B cell (primary cell): ENCODE results near the gene SPIB. TPM values are rescaled to one million over a fixed set of nuclear protein-coding genes. Genes with fewer than 3 reads are reported as not detected.
"Not testable (repeated sequence)": the region's sequence is repeated elsewhere in the genome, so short reads cannot be mapped to it uniquely, and the experiment has no call there.

Experiments
- ATAC-seq: fragments of 200-7000 bp; cut with Tn5 transposase; one replicate; pipeline ENCODE4 v1.10.0; 2021; ENCODE audit warnings: low read depth, mild to moderate bottlenecking, moderate number of reproducible peaks, moderate library complexity
- CTCF ChIA-PET: fragments of 350-600 bp; sonication (Branson Sonifier 250); formaldehyde crosslinking; loops from one replicate; lab custom pipeline; 2021; ENCODE audit warnings: antibody characterized with exemption, inconsistent platforms; lab: Charles Lee
- POLR2A ChIA-PET: fragments of 350-600 bp; sonication (Branson Sonifier 250); formaldehyde crosslinking; loops from one replicate; lab custom pipeline; 2021; ENCODE audit warnings: antibody characterized with exemption; lab: Charles Lee
- DNase-seq: peaks from one replicate; pipeline ENCODE4 v3.0.0; 2013
- H2AFZ ChIP-seq: 2 replicates; pipeline ENCODE4 v1.6.1; 2012; ENCODE audit warnings: mild to moderate bottlenecking, low read depth, low read length; ENCODE audit not compliant: insufficient read depth, poor library complexity, severe bottlenecking
- H3K27ac ChIP-seq, 2 donors: 1 replicate in 1 of 2; 2 replicates in 1 of 2; pipeline ENCODE4 v1.5.1; 2012 to 2013; ENCODE audit warnings: low read length in 2 of 2, mild to moderate bottlenecking in 2 of 2, moderate library complexity in 1 of 2
- H3K27me3 ChIP-seq, 4 experiments: fragments of 200-600 bp in 1 of 4; sonication (generic) in 1 of 4; replicated peaks in 1 of 4; 1 replicate in 2 of 4; 2 replicates in 2 of 4; pipeline versions ENCODE4 v1.6.1 to v1.7.0; 2013 to 2016; ENCODE audit warnings: low read length in 3 of 4, mild to moderate bottlenecking in 2 of 4, mixed read lengths in 1 of 4, moderate library complexity in 1 of 4; ENCODE audit not compliant: insufficient read depth in 4 of 4, control insufficient read depth in 3 of 4; ENCODE audit errors: control extremely low read depth in 1 of 4
- H3K36me3 ChIP-seq, 2 experiments: replicated peaks in 1 of 2; 1 replicate in 1 of 2; 2 replicates in 1 of 2; pipeline versions ENCODE4 v1.6.1 to v1.7.1; 2013; ENCODE audit warnings: low read length in 1 of 2; ENCODE audit not compliant: insufficient read depth in 2 of 2, control insufficient read depth in 1 of 2; ENCODE audit errors: control extremely low read depth in 1 of 2, extremely low read depth in 1 of 2
- H3K4me1 ChIP-seq, 2 donors: fragments of 200-600 bp in 1 of 2; sonication (generic) in 1 of 2; 1 replicate in 1 of 2; 2 replicates in 1 of 2; pipeline versions ENCODE4 v1.5.1 to v1.6.1; 2013 to 2017; ENCODE audit warnings: low read length in 2 of 2; ENCODE audit not compliant: control insufficient read depth in 2 of 2, insufficient read depth in 2 of 2
- H3K4me2 ChIP-seq: replicated peaks from 2 replicates; pipeline ENCODE3; 2012; ENCODE audit warnings: mild to moderate bottlenecking, low read depth, low read length; ENCODE audit not compliant: poor library complexity, severe bottlenecking
- H3K4me3 ChIP-seq, 5 experiments: fragments of 200-600 bp in 1 of 5; sonication (generic) in 1 of 5; 1 replicate in 3 of 5; 2 replicates in 2 of 5; pipeline versions ENCODE4 v1.5.1 to v1.7.0; 2011 to 2016; ENCODE audit warnings: low read length in 4 of 5, mild to moderate bottlenecking in 4 of 5, low read depth in 2 of 5, control low read depth in 1 of 5, moderate library complexity in 1 of 5; ENCODE audit not compliant: insufficient read depth in 1 of 5; ENCODE audit errors: control extremely low read depth in 1 of 5, extremely low read depth in 1 of 5
- H3K79me2 ChIP-seq: fragments of 200-600 bp; sonication (generic); one replicate; pipeline ENCODE4 v1.6.0; 2016; ENCODE audit warnings: low read length; ENCODE audit not compliant: control insufficient read depth, insufficient read depth
- H3K9ac ChIP-seq: fragments of 200-600 bp; sonication (generic); 2 replicates; pipeline ENCODE4 v1.6.1; 2017; ENCODE audit warnings: mild to moderate bottlenecking, low read length, moderate library complexity
- H3K9me3 ChIP-seq, 3 donors: one replicate each; pipeline versions ENCODE4 v1.6.1 to v1.7.1; 2013; ENCODE audit warnings: low read length in 2 of 3; ENCODE audit not compliant: control insufficient read depth in 2 of 3, insufficient read depth in 1 of 3; ENCODE audit errors: control extremely low read depth in 1 of 3
- H4K20me1 ChIP-seq: 2 replicates; pipeline ENCODE4 v1.6.0; 2012; ENCODE audit warnings: mild to moderate bottlenecking, low read length; ENCODE audit not compliant: insufficient read depth, control insufficient read depth, poor library complexity, severe bottlenecking
- H3K27ac Mint-ChIP-seq: one replicate; pipeline ENCODE4 v1.8.0; 2021; ENCODE audit warnings: mixed read lengths
- H3K27me3 Mint-ChIP-seq: one replicate; pipeline ENCODE4 v1.8.0; 2021; ENCODE audit warnings: mixed read lengths
- H3K4me1 Mint-ChIP-seq: one replicate; pipeline ENCODE4 v1.8.0; 2021; ENCODE audit warnings: mixed read lengths
- H3K4me3 Mint-ChIP-seq: one replicate; pipeline ENCODE4 v1.8.0; 2021; ENCODE audit warnings: mixed read lengths
- H3K9me3 Mint-ChIP-seq: one replicate; pipeline ENCODE4 v1.8.0; 2022; ENCODE audit warnings: mixed read lengths; ENCODE audit not compliant: insufficient read depth
- CTCF ChIP-seq: fragments of 200-600 bp; IDR thresholded peaks from one replicate; pipeline ENCODE4 v1.8.0; 2022; ENCODE audit warnings: antibody characterized with exemption, mild to moderate bottlenecking
- EZH2 ChIP-seq: IDR thresholded peaks from 2 replicates; pipeline ENCODE4 v1.6.1; 2012; ENCODE audit warnings: borderline replicate concordance, low read depth, mild to moderate bottlenecking, moderate library complexity, low read length; ENCODE audit not compliant: insufficient read depth, poor library complexity, severe bottlenecking
- WGBS: methylation state at CpG from one replicate; pipeline ENCODE4 v1.1.5; 2013; ENCODE audit warnings: missing lambda C conversion rate; ENCODE audit not compliant: insufficient coverage; 5-methylcytosine and 5-hydroxymethylcytosine counted together
- intact Hi-C: fragments of 100-400 bp; cut with micrococcal nuclease; formaldehyde crosslinking; loops from one replicate; pipeline ENCODE4 v1.10.0; 2022
- polyA plus RNA-seq: library from polyadenylated mRNA; depleted of rRNA; stranded (reverse); fragments of >200 nt; gene quantifications from 2 replicates; pipeline ENCODE4 v1.2.3, GENCODE V29; 2012
- total RNA-seq, 2 donors: library from RNA; stranded (reverse); fragments of 120-200 nt in 1 of 2; gene quantifications; 1 replicate in 1 of 2; 2 replicates in 1 of 2; pipeline versions ENCODE4 v1.2.3 to v1.2.4, GENCODE V29; 2013 to 2022

The SPIB gene
- total and polyA plus RNA-seq, 2 donors (not counting 1 experiment from before 2014, with no cell fraction given): 183 to 205 TPM

DNA sequence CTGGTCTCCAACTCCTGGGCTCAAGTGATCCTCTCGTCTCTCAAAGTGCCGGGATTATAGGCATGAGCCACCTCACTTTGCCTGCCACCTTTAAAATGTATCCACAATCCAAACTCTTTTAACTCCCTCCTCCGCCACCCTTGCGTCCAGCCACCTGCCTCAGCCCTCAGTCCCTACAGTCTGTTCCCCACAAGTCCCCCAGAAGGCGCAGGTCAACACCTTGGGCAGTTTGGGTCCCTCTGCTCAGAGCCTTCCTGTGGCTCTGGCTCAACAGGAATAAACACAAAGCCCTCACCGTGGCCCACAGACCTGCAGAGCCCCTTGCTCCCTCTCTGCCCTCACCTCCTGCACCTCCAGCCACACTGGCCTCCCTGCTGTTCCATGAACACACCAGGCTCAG, 50.1 kb downstream of the SPIB start:
- DNase-seq (no peak), ATAC-seq (no peak)
- intact Hi-C loops: no loop called here
- Mint-ChIP-seq H3K27me3 (peaks cover 3% of the 10 kb centered on the region), H3K4me1 (no peaks in the 10 kb centered on the region), H3K4me3 (no peak overlapping the region), H3K9me3 (no peaks in the 10 kb centered on the region), H3K27ac (no peak overlapping the region)
- no peak overlapping the region for H3K4me3 ChIP-seq
- ChIA-PET POLR2A (no interaction called here), CTCF (no interaction called here)
- H3K9me3 ChIP-seq: no peaks in the 10 kb centered on the region
- H2AFZ ChIP-seq: no peak overlapping the region
- WGBS: 90% methylated on average over 6 of the region's 6 CpGs
- H3K79me2 ChIP-seq: no peaks in the 10 kb centered on the region
- H3K27me3 ChIP-seq: no peaks in the 10 kb centered on the region
- H4K20me1 ChIP-seq: no peaks in the 10 kb centered on the region
- H3K4me1 ChIP-seq: no peaks in the 10 kb centered on the region
- H3K36me3 ChIP-seq: no peaks in the 10 kb centered on the region
- TF ChIP-seq CTCF: no peak
- no peak for TF ChIP-seq EZH2
- H3K9ac ChIP-seq: no peak overlapping the region
- no peak overlapping the region for H3K4me2 ChIP-seq
- no peak overlapping the region for H3K27ac ChIP-seq

DNA sequence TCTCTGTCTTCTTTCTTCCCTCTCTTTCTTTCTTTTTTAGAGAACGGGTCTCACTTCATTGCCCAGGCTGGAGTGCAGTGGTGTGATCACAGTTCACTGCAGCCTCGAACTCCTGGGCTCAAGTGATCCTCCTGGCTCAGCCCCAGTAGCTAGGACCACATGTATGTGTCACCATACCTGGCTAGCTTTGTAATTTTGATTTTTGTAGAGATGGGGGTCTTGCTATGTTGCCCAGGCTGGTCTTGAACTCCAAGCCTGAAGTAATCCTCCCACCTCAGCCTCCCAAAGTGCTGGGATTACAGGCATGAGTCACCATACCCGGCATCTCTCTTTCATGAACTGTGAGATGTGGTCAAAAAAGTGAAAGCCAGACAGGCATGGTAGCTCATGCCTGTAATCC, 54.6 kb downstream of the SPIB start:
- H3K9ac ChIP-seq, H3K27ac ChIP-seq, H2AFZ ChIP-seq, H3K36me3 ChIP-seq, intact Hi-C loops, ATAC-seq, H3K27me3 Mint-ChIP-seq, H3K9me3 Mint-ChIP-seq, H3K27ac Mint-ChIP-seq, H3K27me3 ChIP-seq, H3K4me3 Mint-ChIP-seq, DNase-seq, POLR2A ChIA-PET, H3K4me2 ChIP-seq, H3K4me3 ChIP-seq: not testable (repeated sequence)
- CTCF ChIA-PET: interaction anchor here (0.7 to 1.8 kb wide), 3 partner anchors 11 to 114 kb away, joined by 3 to 8 read pairs (median 4); no protein-coding TSS in a partner anchor
- peaks cover 23% of the 10 kb centered on the region for H3K4me1 Mint-ChIP-seq
- Histone ChIP-seq H3K4me1 (peaks cover 14 to 20% of the 10 kb centered on the region in 2 donors), H3K9me3 (peaks cover 0 to 11% (median 0%) of the 10 kb centered on the region in 3 donors), H4K20me1 (peaks cover 14% of the 10 kb centered on the region), H3K79me2 (peaks cover 17% of the 10 kb centered on the region)
- WGBS: 67% methylated on average over 1 of the region's 3 CpGs
